ENCODE results near the gene PPA1.

Gene PPA1

GRCh38 chr10:70193391-70193844, 39.8 kb downstream of the PPA1 start:
- Mint-ChIP-seq H3K27me3 (ENCODE audit: low read depth) (no peaks in the 10 kb centered on the region), H3K9me3 (peaks cover 3% of the 10 kb centered on the region), H3K4me3 (no peak overlapping the region), H3K4me1 (peaks cover 14% of the 10 kb centered on the region), H3K27ac (no peak overlapping the region), H3K36me3 (ENCODE audit: low read depth) (peaks cover 18% of the 10 kb centered on the region)
- TF ChIP-seq, protein P1, sequence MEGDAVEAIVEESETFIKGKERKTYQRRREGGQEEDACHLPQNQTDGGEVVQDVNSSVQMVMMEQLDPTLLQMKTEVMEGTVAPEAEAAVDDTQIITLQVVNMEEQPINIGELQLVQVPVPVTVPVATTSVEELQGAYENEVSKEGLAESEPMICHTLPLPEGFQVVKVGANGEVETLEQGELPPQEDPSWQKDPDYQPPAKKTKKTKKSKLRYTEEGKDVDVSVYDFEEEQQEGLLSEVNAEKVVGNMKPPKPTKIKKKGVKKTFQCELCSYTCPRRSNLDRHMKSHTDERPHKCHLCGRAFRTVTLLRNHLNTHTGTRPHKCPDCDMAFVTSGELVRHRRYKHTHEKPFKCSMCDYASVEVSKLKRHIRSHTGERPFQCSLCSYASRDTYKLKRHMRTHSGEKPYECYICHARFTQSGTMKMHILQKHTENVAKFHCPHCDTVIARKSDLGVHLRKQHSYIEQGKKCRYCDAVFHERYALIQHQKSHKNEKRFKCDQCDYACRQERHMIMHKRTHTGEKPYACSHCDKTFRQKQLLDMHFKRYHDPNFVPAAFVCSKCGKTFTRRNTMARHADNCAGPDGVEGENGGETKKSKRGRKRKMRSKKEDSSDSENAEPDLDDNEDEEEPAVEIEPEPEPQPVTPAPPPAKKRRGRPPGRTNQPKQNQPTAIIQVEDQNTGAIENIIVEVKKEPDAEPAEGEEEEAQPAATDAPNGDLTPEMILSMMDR (IDR thresholded peaks at IDR 0.05; ENCODE audit: unreplicated experiment in 3 of 3) = no peak

GRCh38 chr10:70192326-70192968, 40.8 kb downstream of the PPA1 start:
- Mint-ChIP-seq H3K9me3 (no peaks in the 10 kb centered on the region), H3K4me3 (no peak overlapping the region), H3K27me3 (ENCODE audit: low read depth) (no peaks in the 10 kb centered on the region), H3K36me3 (ENCODE audit: low read depth) (peaks cover 9% of the 10 kb centered on the region), H3K4me1 (peaks cover 14% of the 10 kb centered on the region), H3K27ac (peak overlapping the region in 2 of 3 experiments; percentile 28 to 67)
- TF ChIP-seq, protein P1 (IDR thresholded peaks at IDR 0.05; ENCODE audit: unreplicated experiment in 3 of 3) = no peak

DNA sequence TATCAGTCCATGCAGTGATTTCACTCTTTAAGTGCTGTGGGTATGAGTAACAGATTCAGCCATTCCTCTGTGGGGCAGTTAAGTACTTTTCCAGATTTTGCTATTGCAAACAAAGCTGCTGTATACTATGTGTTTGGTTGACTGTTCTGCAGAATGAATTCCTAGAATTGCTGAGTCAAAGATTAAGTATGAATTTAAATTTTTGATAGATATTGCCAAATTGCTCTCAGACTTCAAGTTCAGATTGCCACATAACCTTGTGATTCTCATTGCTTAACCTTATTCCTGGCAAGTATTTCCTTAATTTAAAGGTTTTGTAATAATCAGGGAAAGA, 41.3 kb downstream of the PPA1 start:
- Mint-ChIP-seq H3K9me3 (no peaks in the 10 kb centered on the region), H3K27me3 (ENCODE audit: low read depth) (no peaks in the 10 kb centered on the region), H3K27ac (peak overlapping the region in 1 of 3 experiments; percentile 28), H3K4me3 (no peak overlapping the region), H3K4me1 (peaks cover 14% of the 10 kb centered on the region), H3K36me3 (ENCODE audit: low read depth) (peaks cover 4% of the 10 kb centered on the region)
- TF ChIP-seq, protein P1 (IDR thresholded peaks at IDR 0.05; ENCODE audit: unreplicated experiment in 3 of 3) = no peak

GRCh38 chr10:70191161-70191971, 41.9 kb downstream of the PPA1 start:
- H3K27ac Mint-ChIP-seq = peak overlapping the region in 2 of 3 experiments; percentile 11 to 28
- no peaks in the 10 kb centered on the region for H3K36me3 Mint-ChIP-seq (ENCODE audit: low read depth)
- no peak overlapping the region for H3K4me3 Mint-ChIP-seq
- TF ChIP-seq, protein P1 (IDR thresholded peaks at IDR 0.05; ENCODE audit: unreplicated experiment in 3 of 3) = no peak
- no peaks in the 10 kb centered on the region for H3K9me3 Mint-ChIP-seq
- H3K4me1 Mint-ChIP-seq = peaks cover 14% of the 10 kb centered on the region
- H3K27me3 Mint-ChIP-seq (ENCODE audit: low read depth) = no peaks in the 10 kb centered on the region

- Mint-ChIP-seq H3K36me3 (ENCODE audit: low read depth) (no peaks in the 10 kb centered on the region), H3K4me1 (peaks cover 14% of the 10 kb centered on the region), H3K4me3 (no peak overlapping the region), H3K27me3 (ENCODE audit: low read depth) (peaks cover 1% of the 10 kb centered on the region), H3K9me3 (no peaks in the 10 kb centered on the region), H3K27ac (no peak overlapping the region)
- TF ChIP-seq, protein P1 (IDR thresholded peaks at IDR 0.05; ENCODE audit: unreplicated experiment in 3 of 3) = no peak
These were observed 42.6 kb downstream of the PPA1 start for GRCh38 chr10:70190581-70190980.
